Testis (tissue), 3 donors: ENCODE results near the gene MYL6B. TPM values are rescaled to one million over a fixed set of nuclear protein-coding genes. Genes with fewer than 3 reads are reported as not detected.

Experiments used
- DNase-seq: peaks from one replicate; pipeline ENCODE4 v3.0.0-alpha.2; 2019
- H3K27ac ChIP-seq, 2 donors: fragments of 200-600 bp; sonication (generic); one replicate each; pipeline ENCODE4 v1.5.1; 2019
- H3K27me3 ChIP-seq: fragments of 200-600 bp; sonication (generic); one replicate; pipeline ENCODE4 v1.5.1; 2019
- H3K36me3 ChIP-seq: fragments of 200-600 bp; sonication (generic); one replicate; pipeline ENCODE4 v1.5.1; 2017; ENCODE audit warnings: low read depth; ENCODE audit errors: missing control alignments
- H3K4me1 ChIP-seq: fragments of 200-600 bp; sonication (generic); one replicate; pipeline ENCODE4 v1.5.1; 2019
- H3K4me3 ChIP-seq, 2 donors: fragments of 200-600 bp; sonication (generic); one replicate each; pipeline ENCODE4 v1.5.1; 2017 to 2019
- H3K9me3 ChIP-seq: fragments of 200-600 bp; sonication (generic); one replicate; pipeline ENCODE4 v1.5.1; 2017
- CTCF ChIP-seq, 3 experiments: fragments of 450-650 bp in 2 of 3; fragments of 200-600 bp in 1 of 3; sonication (generic) in 1 of 3; IDR thresholded peaks; one replicate each; pipeline ENCODE4 v1.5.1; 2016 to 2019; ENCODE audit warnings: antibody characterized with exemption in 3 of 3, mild to moderate bottlenecking in 2 of 3, moderate library complexity in 1 of 3
- POLR2A ChIP-seq: fragments of 450-650 bp; IDR thresholded peaks from one replicate; pipeline ENCODE4 v1.6.1; 2017; ENCODE audit warnings: antibody characterized with exemption, mild to moderate bottlenecking, moderate library complexity
- WGBS, 2 donors: methylation state at CpG; one replicate each; pipeline ENCODE4 v1.1.5; 2018; 5-methylcytosine and 5-hydroxymethylcytosine counted together
- intact Hi-C: fragments of 100-400 bp; cut with DNase I; formaldehyde crosslinking; loops from one replicate; pipeline ENCODE4 v1.15.1; 2023; ENCODE audit warnings: low total_unique reads
- polyA plus RNA-seq: library from polyadenylated mRNA; stranded (reverse); fragments of 350-450 nt; fragmentation: Illumina TruSeq; extraction: RNeasy Lipid Tissue Mini Kit (QIAGEN cat#74804); gene quantifications from one replicate; pipeline ENCODE4 v1.2.3, GENCODE V29; 2014; ENCODE audit warnings: low read depth, low replicate concordance; ENCODE audit not compliant: insufficient read depth
- total RNA-seq, 2 donors: library from RNA; depleted of rRNA; stranded (reverse); fragments of >200 nt; gene quantifications; one replicate each; pipeline ENCODE4 v1.2.3, GENCODE V29; 2016

MYL6B gene
- total and polyA plus RNA-seq, 3 donors from 2014 or later, result 229 to 480 (median 428) TPM

GRCh38 chr12:56117778-56118687 lies 34.4 kb upstream of the MYL6B start, which contains the start of gene ZC3H10:
Gene ZC3H10 (plus strand): TSS chr12:56118266. CDS start chr12:56120563, 2,297 bp downstream.
- WGBS, 2 donors, result 0% methylated on average over 12 to 61 of the region's 61 CpGs
- Histone ChIP-seq H3K27ac (peak within 1 kb of the TSS; percentile 89 to 95), H3K4me3 (peak within 1 kb of the TSS; percentile 80 to 90), H3K36me3 (no peaks in the 10 kb centered on the region), H3K4me1 (peaks cover 19% of the 10 kb centered on the region), H3K9me3 (no peaks in the 10 kb centered on the region), H3K27me3 (no peaks in the 10 kb centered on the region)
- peak; percentile 88 for TF ChIP-seq POLR2A
- peak; percentile 23 to 67 (median 61) for TF ChIP-seq CTCF (IDR thresholded peaks at IDR 0.05)
- peak; percentile 99 for DNase-seq
- intact Hi-C loops, result loop anchor here (2.0 kb wide), 1 partner anchor 71 kb away; the partner anchor contains the start of gene SMARCC2

- TF ChIP-seq POLR2A (no peak), CTCF (IDR thresholded peaks at IDR 0.05) (no peak)
These were observed 33.6 kb upstream of the MYL6B start for GRCh38 chr12:56118688-56119357.

GRCh38 chr12:56119361-56119796 lies 33.0 kb upstream of the MYL6B start:
- WGBS, 2 donors, result 0% methylated on average over 2 of the region's 2 CpGs
- H3K9me3 ChIP-seq, result no peaks in the 10 kb centered on the region
- intact Hi-C loops, result loop anchor here (2.0 kb wide), 1 partner anchor 69 kb away; the partner anchor contains the start of gene SMARCC2
- H3K4me1 ChIP-seq, result peaks cover 19% of the 10 kb centered on the region
- H3K4me3 ChIP-seq, result no peak overlapping the region
- peak overlapping the region; percentile 68 to 95 for H3K27ac ChIP-seq
- no peaks in the 10 kb centered on the region for H3K27me3 ChIP-seq
- TF ChIP-seq POLR2A, result no peak
- TF ChIP-seq CTCF (IDR thresholded peaks at IDR 0.05), result peak; percentile 68 to 94 (median 89)
- DNase-seq, result peak; percentile 81
- H3K36me3 ChIP-seq, result no peaks in the 10 kb centered on the region

More at GRCh38 chr12:56118688-56119357, 33.6 kb upstream of the MYL6B start:
- Histone ChIP-seq H3K27ac (peak overlapping the region; percentile 68 to 95), H3K9me3 (no peaks in the 10 kb centered on the region), H3K27me3 (no peaks in the 10 kb centered on the region), H3K4me3 (peak overlapping the region; percentile 80 to 90), H3K4me1 (peaks cover 19% of the 10 kb centered on the region), H3K36me3 (no peaks in the 10 kb centered on the region)
- no peak for DNase-seq
- intact Hi-C loops, result loop anchor here (2.0 kb wide), 1 partner anchor 70 kb away; the partner anchor contains the start of gene SMARCC2
- WGBS, 2 donors, result 4 to 6% methylated on average over 13 of the region's 13 CpGs

- peak overlapping the region in 1 of 2 donors; percentile 55 for H3K27ac ChIP-seq
These were observed 32.1 kb upstream of the MYL6B start for GRCh38 chr12:56120158-56120846.

More at GRCh38 chr12:56120158-56120846, 32.1 kb upstream of the MYL6B start:
- H3K9me3 ChIP-seq, result no peaks in the 10 kb centered on the region
- TF ChIP-seq POLR2A, result no peak
- no peak for TF ChIP-seq CTCF (IDR thresholded peaks at IDR 0.05)
- intact Hi-C loops, result no loop called here
- WGBS, 2 donors, result 86% methylated on average over 17 of the region's 17 CpGs
- H3K4me1 ChIP-seq, result peaks cover 19% of the 10 kb centered on the region
- DNase-seq, result no peak
- no peaks in the 10 kb centered on the region for H3K36me3 ChIP-seq
- H3K27me3 ChIP-seq, result no peaks in the 10 kb centered on the region
- H3K4me3 ChIP-seq, result no peak overlapping the region
